Measurements from ENCODE around the gene ADRM1.

GRCh38 chr20:62339647-62340062 lies 36.9 kb downstream of the ADRM1 start:
- no peak for TF ChIP-seq POLR2A (IDR thresholded peaks at IDR 0.05; ENCODE audit: low read depth, low read length)
- no peak for TF ChIP-seq TAF1 (IDR thresholded peaks at IDR 0.05; ENCODE audit: low read depth, low read length)
- TF ChIP-seq SPI1 (IDR thresholded peaks at IDR 0.05; ENCODE audit: low read depth, low read length): peak; percentile 85
- no peak for TF ChIP-seq POLR2AphosphoS5 (IDR thresholded peaks at IDR 0.05; ENCODE audit: low read depth, low read length)
- no peak for TF ChIP-seq PAX5 (IDR thresholded peaks at IDR 0.05; ENCODE audit: insufficient read depth, low read length, severe bottlenecking)
- TF ChIP-seq POU2F2 (IDR thresholded peaks at IDR 0.05; ENCODE audit: low read depth, low read length): no peak
